Astrocyte (in vitro differentiated cells and primary cell): ENCODE measurements around the gene TMEM178B. TPM values are rescaled to one million over a fixed set of nuclear protein-coding genes. Genes with fewer than 3 reads are reported as not detected.
"Not testable (repeated sequence)": the region's sequence is repeated elsewhere in the genome, so short reads cannot be mapped to it uniquely, and the experiment has no call there.

Experiments used
- DNase-seq: peaks from one replicate; pipeline ENCODE4 v3.0.0-alpha.2; 2010; ENCODE audit warnings: low read depth
- FAIRE-seq: peaks from 2 replicates; lab custom pipeline; 2011; peaks lifted over from hg19 to GRCh38; lab: Jason Lieb, UNC
- H2AFZ ChIP-seq: 2 replicates; pipeline ENCODE4 v1.6.0; 2012; ENCODE audit warnings: low read depth, low read length, inconsistent platforms
- H3K27ac ChIP-seq: 2 replicates; pipeline ENCODE4 v1.5.1; 2011; ENCODE audit warnings: low read depth, low read length, inconsistent platforms
- H3K27me3 ChIP-seq: 2 replicates; pipeline ENCODE4 v1.6.0; 2011; ENCODE audit warnings: low read length, inconsistent platforms; ENCODE audit not compliant: insufficient read depth
- H3K36me3 ChIP-seq: 2 replicates; pipeline ENCODE4 v1.5.1; 2011; ENCODE audit warnings: low read length, inconsistent platforms; ENCODE audit not compliant: insufficient read depth
- H3K4me1 ChIP-seq: 2 replicates; pipeline ENCODE4 v1.5.1; 2011; ENCODE audit warnings: low read length, inconsistent platforms; ENCODE audit not compliant: insufficient read depth
- H3K4me2 ChIP-seq: 2 replicates; pipeline ENCODE4 v1.6.0; 2012; ENCODE audit warnings: low read length, inconsistent platforms
- H3K4me3 ChIP-seq: 2 replicates; pipeline ENCODE4 v1.5.1; 2011; ENCODE audit warnings: low read depth, mild to moderate bottlenecking, low read length, inconsistent platforms; ENCODE audit not compliant: insufficient read depth
- H3K79me2 ChIP-seq: 2 replicates; pipeline ENCODE4 v1.6.0; 2012; ENCODE audit warnings: mild to moderate bottlenecking, low read length, inconsistent platforms; ENCODE audit not compliant: insufficient read depth
- H3K9ac ChIP-seq: 2 replicates; pipeline ENCODE4 v1.6.0; 2012; ENCODE audit warnings: mild to moderate bottlenecking, low read length, inconsistent platforms
- H3K9me3 ChIP-seq: 2 replicates; pipeline ENCODE4 v1.5.1; 2012; ENCODE audit warnings: low read depth, mild to moderate bottlenecking, low read length, inconsistent platforms; ENCODE audit not compliant: insufficient read depth
- H4K20me1 ChIP-seq: 2 replicates; pipeline ENCODE4 v1.6.0; 2012; ENCODE audit warnings: low read length, inconsistent platforms; ENCODE audit not compliant: insufficient read depth
- H3K27ac Mint-ChIP-seq: one replicate; pipeline ENCODE4 v1.8.0; 2021; ENCODE audit warnings: mild to moderate bottlenecking, mixed read lengths; ENCODE audit not compliant: unreplicated experiment
- H3K27me3 Mint-ChIP-seq: one replicate; pipeline ENCODE4 v1.8.0; 2021; ENCODE audit warnings: low read depth, mixed read lengths; ENCODE audit not compliant: unreplicated experiment
- H3K36me3 Mint-ChIP-seq: one replicate; pipeline ENCODE4 v1.8.0; 2021; ENCODE audit warnings: low read depth, mixed read lengths; ENCODE audit not compliant: unreplicated experiment
- H3K4me1 Mint-ChIP-seq: one replicate; pipeline ENCODE4 v1.8.0; 2021; ENCODE audit warnings: low read depth, mixed read lengths; ENCODE audit not compliant: unreplicated experiment
- H3K4me3 Mint-ChIP-seq: one replicate; pipeline ENCODE4 v1.8.0; 2021; ENCODE audit warnings: mild to moderate bottlenecking, moderate library complexity, mixed read lengths; ENCODE audit not compliant: unreplicated experiment
- H3K9me3 Mint-ChIP-seq: one replicate; pipeline ENCODE4 v1.8.0; 2021; ENCODE audit warnings: mild to moderate bottlenecking, mixed read lengths; ENCODE audit not compliant: unreplicated experiment
- CTCF ChIP-seq: IDR thresholded peaks from 2 replicates; pipeline ENCODE4 v1.5.1; 2011; ENCODE audit warnings: low read depth, mild to moderate bottlenecking, inconsistent platforms, low read length, moderate library complexity; ENCODE audit not compliant: insufficient read depth
- EZH2 ChIP-seq: IDR thresholded peaks from 2 replicates; pipeline ENCODE4 v1.6.1; 2012; ENCODE audit warnings: mild to moderate bottlenecking, low read length, inconsistent platforms; ENCODE audit not compliant: insufficient read depth
- total RNA-seq: library from RNA; stranded (reverse); gene quantifications from 2 replicates; pipeline ENCODE4 v1.2.1, GENCODE V29; 2021

Gene TMEM178B
- total RNA-seq, 1 donor from 2014 or later: 3.9 TPM

- no peak for FAIRE-seq
- Mint-ChIP-seq H3K27ac (no peak overlapping the region), H3K4me1 (peaks cover 6% of the 10 kb centered on the region), H3K27me3 (peaks cover 7% of the 10 kb centered on the region), H3K36me3 (no peaks in the 10 kb centered on the region), H3K9me3 (no peaks in the 10 kb centered on the region), H3K4me3 (no peak overlapping the region)
- H3K9me3 ChIP-seq: no peaks in the 10 kb centered on the region
- H3K4me2 ChIP-seq: no peak overlapping the region
- H3K27me3 ChIP-seq: no peaks in the 10 kb centered on the region
- H3K79me2 ChIP-seq: no peaks in the 10 kb centered on the region
- no peak overlapping the region for H2AFZ ChIP-seq
- DNase-seq: no peak
- no peaks in the 10 kb centered on the region for H3K4me1 ChIP-seq
- no peak overlapping the region for H3K4me3 ChIP-seq
- no peaks in the 10 kb centered on the region for H3K36me3 ChIP-seq
- TF ChIP-seq EZH2 (no peak), CTCF (no peak)
- no peaks in the 10 kb centered on the region for H4K20me1 ChIP-seq
- H3K9ac ChIP-seq: no peak overlapping the region
- no peak overlapping the region for H3K27ac ChIP-seq
These were observed 328.6 kb downstream of the TMEM178B start for GRCh38 chr7:141402277-141402996.

GRCh38 chr7:141403846-141404245 lies 330.0 kb downstream of the TMEM178B start:
- H3K79me2 ChIP-seq, H3K9ac ChIP-seq, H3K36me3 ChIP-seq, H3K27me3 ChIP-seq, H3K4me3 ChIP-seq, H3K4me3 Mint-ChIP-seq, H4K20me1 ChIP-seq, H3K27ac ChIP-seq, H3K9me3 Mint-ChIP-seq, H3K4me1 Mint-ChIP-seq, H2AFZ ChIP-seq, H3K4me1 ChIP-seq, H3K27ac Mint-ChIP-seq, H3K36me3 Mint-ChIP-seq, H3K27me3 Mint-ChIP-seq, H3K9me3 ChIP-seq, H3K4me2 ChIP-seq, FAIRE-seq, DNase-seq: not testable (repeated sequence)

- Mint-ChIP-seq H3K9me3 (no peaks in the 10 kb centered on the region), H3K27ac (no peak overlapping the region), H3K36me3 (no peaks in the 10 kb centered on the region), H3K4me3 (no peak overlapping the region), H3K4me1 (no peaks in the 10 kb centered on the region), H3K27me3 (peaks cover 10% of the 10 kb centered on the region)
- Histone ChIP-seq H3K4me3 (no peak overlapping the region), H3K9ac (no peak overlapping the region), H2AFZ (no peak overlapping the region), H3K27me3 (no peaks in the 10 kb centered on the region), H3K4me2 (no peak overlapping the region), H3K36me3 (no peaks in the 10 kb centered on the region), H3K9me3 (no peaks in the 10 kb centered on the region), H3K79me2 (no peaks in the 10 kb centered on the region), H3K27ac (no peak overlapping the region), H4K20me1 (no peaks in the 10 kb centered on the region), H3K4me1 (no peaks in the 10 kb centered on the region)
- no peak for TF ChIP-seq EZH2
- DNase-seq: no peak
- FAIRE-seq: no peak
These were observed 332.5 kb downstream of the TMEM178B start for GRCh38 chr7:141406347-141406746.
